RWPE1 (cell line): ENCODE measurements around the gene CRMP1.

ENCODE experiments used
- CTCF ChIA-PET: fragments of 350-600 bp; sonication (Branson Sonifier 250); formaldehyde crosslinking; extraction: SDS; loops from one replicate; lab custom pipeline; 2021; lab: Yijun Ruan, JAX
- POLR2A ChIA-PET: fragments of 400-600 bp; formaldehyde crosslinking; extraction: SDS; loops from one replicate; lab custom pipeline; 2020; ENCODE audit warnings: antibody characterized with exemption; ENCODE audit not compliant: low non-redundant PET; lab: Yijun Ruan, JAX
- DNase-seq: peaks from one replicate; pipeline ENCODE4 v3.0.0; 2012; ENCODE audit warnings: low spot score
- H3K27ac ChIP-seq: fragments of 450-650 bp; 2 replicates; pipeline ENCODE4 v1.5.1; 2017
- CTCF ChIP-seq: fragments of 450-650 bp; conservative IDR thresholded peaks from 2 replicates; pipeline ENCODE4 v1.5.1; 2017; ENCODE audit warnings: low read depth, mild to moderate bottlenecking

CRMP1 gene

GRCh38 chr4:5921981-5922380 is 29.1 kb upstream of the CRMP1 start:
- no peak for TF ChIP-seq CTCF
- CTCF ChIA-PET = no interaction called here
- DNase-seq = no peak
- no peak overlapping the region for H3K27ac ChIP-seq
- POLR2A ChIA-PET = no interaction called here

GRCh38 chr4:5921101-5921980 is 28.5 kb upstream of the CRMP1 start:
- CTCF ChIA-PET = no interaction called here
- POLR2A ChIA-PET = no interaction called here
- no peak overlapping the region for H3K27ac ChIP-seq
- no peak for DNase-seq
- TF ChIP-seq CTCF = no peak

DNA sequence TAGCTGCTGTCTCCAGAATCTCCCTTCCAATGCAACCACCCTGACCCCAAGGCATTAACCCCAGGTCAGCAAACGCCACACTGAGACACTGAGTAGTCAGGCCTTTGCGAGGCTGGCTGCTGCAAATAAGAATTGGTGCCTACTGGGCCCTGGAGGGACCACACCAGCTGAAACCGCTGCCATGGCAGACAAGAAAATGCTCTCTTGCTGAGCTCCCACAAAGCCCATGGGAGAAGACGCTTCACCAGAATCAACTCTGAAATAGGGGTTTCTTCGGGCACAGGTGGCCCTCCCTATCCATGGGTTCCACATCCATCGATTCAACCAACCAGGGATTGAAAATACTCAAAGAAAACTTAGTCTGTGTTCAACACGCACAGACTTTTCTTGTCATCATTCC is 26.7 kb upstream of the CRMP1 start:
- H3K27ac ChIP-seq = no peak overlapping the region
- ChIA-PET CTCF (interaction anchor here (0.6 kb wide), 1 partner anchor 430 kb away, joined by 3 read pairs; no protein-coding TSS in a partner anchor), POLR2A (no interaction called here)
- no peak for DNase-seq
- TF ChIP-seq CTCF = no peak

DNA sequence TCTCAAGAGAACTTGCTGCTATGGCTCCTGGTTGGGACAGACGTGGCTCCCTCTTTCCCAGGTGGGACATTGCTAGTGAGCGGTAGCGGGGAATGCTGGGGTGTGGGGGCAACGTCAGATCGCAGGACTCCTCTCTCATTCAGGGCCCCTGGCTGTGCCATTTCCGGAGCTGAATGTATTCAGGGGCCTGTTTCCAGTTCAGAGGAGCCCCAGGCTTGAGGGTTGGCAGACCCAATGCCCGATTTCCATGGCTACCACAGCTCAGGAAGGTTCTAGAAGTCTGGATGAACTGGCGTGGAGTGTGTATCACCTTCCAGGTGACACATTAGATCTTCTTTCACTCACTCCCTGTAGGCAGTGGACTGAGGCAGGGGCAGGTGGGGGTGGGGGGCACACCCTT is 26.2 kb upstream of the CRMP1 start:
- DNase-seq = no peak
- POLR2A ChIA-PET = no interaction called here
- no peak for TF ChIP-seq CTCF
- H3K27ac ChIP-seq = no peak overlapping the region
- CTCF ChIA-PET = interaction anchor here (0.6 kb wide), 1 partner anchor 430 kb away, joined by 3 read pairs; no protein-coding TSS in a partner anchor

- ChIA-PET POLR2A (no interaction called here), CTCF (no interaction called here)
- no peak for DNase-seq
- no peak overlapping the region for H3K27ac ChIP-seq
- TF ChIP-seq CTCF = no peak
Measured at GRCh38 chr4:5918331-5918985, 25.6 kb upstream of the CRMP1 start.

- no peak for TF ChIP-seq CTCF
- CTCF ChIA-PET = interaction anchor here (0.6 kb wide), 1 partner anchor 15 kb away, joined by 3 read pairs; no protein-coding TSS in a partner anchor
- no peak for DNase-seq
- POLR2A ChIA-PET = no interaction called here
- H3K27ac ChIP-seq = no peak overlapping the region
Measured at GRCh38 chr4:5917672-5918071, 24.8 kb upstream of the CRMP1 start.
